GM04504 (cell line): ENCODE results near the gene GRXCR2.
"Not testable (repeated sequence)": the region's sequence is repeated elsewhere in the genome, so short reads cannot be mapped to it uniquely, and the experiment has no call there.

Experiments used
- DNase-seq: peaks from one replicate; pipeline ENCODE4 v3.0.0-alpha.2; 2012; ENCODE audit warnings: low read depth

Gene GRXCR2

DNA sequence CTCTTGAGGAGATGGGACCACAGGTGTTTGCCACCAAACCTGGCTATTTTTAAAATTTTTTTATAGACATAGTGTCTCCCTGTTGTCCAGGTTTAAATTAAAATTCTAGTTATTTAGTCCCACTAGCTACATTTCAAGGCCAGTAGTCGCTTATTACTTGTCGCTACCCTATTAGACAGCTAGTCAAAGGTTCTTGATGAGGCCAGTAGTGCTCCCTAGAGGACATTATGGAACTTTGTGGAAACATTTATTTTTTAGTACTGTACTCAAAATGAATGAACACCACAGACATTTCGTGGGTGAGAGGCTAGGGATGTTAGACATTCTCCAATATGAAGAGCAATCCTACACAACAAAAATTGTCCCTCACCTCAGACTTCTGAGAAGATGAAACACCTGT lies 14.4 kb upstream of the GRXCR2 start:
- DNase-seq: no peak

DNA sequence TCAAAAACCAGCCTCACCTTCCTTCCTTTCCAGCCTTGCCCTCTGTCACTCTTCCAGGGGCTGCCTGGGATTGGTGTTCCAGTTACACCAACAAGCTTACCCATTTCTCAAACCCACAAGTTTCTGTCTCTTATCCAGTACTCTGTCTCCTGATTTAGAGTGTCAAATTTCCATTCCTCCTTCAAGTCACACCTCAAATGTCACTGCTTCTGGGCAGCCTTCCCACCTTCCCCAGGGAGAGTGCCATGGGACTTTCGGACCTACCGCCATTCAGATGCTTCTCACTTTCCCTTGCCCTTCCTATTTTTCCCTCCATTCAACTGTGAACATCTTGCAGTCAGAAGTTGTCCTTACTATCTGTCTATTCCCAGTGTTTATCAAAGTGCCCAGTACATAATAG lies 2.0 kb upstream of the GRXCR2 start:
- DNase-seq: no peak

DNA sequence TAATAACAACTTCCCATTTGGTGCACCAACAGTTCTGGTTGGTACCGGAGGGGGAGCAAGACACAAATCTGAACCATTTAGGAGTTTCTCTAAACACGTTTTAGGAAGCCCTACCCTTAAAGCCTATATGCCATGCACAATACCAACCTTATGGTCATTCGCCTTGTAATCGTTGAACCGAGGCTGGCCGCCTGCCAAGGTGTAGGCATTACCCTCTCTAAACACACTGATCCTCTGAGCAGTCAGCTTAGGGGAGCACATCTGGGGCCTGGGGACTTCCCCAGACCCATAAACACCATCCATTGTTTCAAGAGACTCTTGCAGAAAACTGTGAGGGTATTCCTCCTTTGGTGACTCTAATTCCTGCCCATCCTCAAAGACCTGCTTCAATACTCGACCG lies 328 bp downstream of the GRXCR2 start:
- no peak for DNase-seq

DNA sequence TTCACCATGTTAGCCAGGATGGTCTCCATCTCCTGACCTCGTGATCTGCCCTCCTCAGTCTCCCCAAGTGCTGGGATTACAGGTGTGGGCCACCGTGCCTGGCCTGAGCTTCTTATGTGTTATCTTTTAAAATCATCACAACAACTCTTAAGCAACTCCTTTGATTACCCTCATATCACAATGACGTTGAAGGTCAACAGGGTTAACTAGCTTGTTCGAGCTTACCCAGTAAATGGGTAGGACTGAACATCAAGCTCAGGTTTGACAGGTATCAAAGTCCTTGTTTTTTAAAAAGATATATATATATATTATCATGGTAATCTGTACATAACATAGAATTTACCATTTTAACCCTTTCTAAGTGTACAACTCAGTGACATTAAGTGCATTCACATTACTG lies 3.1 kb downstream of the GRXCR2 start:
- DNase-seq: no peak

DNA sequence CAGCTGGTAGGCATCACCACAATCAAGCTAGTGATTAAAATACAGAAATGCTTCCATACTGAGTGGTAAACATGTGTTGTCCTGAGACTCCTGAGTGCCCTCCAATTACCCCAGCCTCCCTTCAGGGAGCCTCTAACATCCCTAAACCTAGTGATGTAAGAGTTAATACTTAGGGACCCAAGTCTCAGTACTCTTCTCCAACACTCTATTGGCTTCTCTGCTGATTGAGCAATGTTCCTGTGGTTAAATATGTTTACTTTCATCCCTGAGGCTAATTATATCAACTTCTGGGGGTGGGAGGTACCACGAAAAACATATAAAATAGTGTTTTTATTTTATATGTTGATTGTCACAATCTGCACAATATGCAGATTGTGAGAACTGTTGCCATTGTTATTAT lies 5.0 kb downstream of the GRXCR2 start:
- DNase-seq: no peak

DNA sequence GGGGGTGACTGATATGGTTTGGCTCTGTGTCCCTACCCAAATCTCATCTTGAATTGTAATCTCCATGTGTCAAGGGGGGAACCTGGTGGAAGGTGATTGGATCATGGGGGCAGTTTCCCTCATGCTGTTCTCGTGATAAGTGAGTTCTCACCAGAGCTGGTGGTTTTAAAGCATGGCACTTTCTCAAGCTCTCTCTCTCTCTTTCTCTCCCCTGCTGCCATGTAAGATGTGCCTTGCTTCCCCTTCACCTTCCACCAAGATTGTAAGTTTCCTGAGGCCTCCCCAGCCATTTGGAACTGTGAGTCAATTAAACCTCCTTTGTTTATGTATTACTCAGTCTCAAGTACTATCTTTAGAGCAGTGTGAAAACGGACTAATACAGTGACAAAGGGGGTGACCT lies 8.4 kb downstream of the GRXCR2 start:
- DNase-seq: not testable (repeated sequence)

DNA sequence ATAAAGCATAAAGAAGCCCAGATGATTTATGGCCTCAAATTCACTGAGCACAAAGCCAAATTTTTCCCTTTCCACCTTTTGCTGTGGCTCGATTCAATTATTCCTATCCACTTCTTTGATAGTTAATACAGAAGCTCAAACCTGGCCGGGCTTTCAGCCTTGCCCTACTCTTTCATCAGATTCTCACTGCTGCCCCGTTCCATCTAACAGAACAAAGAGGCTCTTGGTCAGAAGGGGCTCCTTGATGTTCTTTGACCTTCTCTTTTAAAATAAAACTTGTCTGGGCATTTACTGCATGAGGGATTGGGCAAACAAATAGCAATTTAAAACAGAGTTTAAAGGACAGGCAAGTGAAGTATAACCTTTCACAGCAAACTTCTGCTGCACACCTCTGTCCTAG lies 9.8 kb downstream of the GRXCR2 start:
- no peak for DNase-seq

DNA sequence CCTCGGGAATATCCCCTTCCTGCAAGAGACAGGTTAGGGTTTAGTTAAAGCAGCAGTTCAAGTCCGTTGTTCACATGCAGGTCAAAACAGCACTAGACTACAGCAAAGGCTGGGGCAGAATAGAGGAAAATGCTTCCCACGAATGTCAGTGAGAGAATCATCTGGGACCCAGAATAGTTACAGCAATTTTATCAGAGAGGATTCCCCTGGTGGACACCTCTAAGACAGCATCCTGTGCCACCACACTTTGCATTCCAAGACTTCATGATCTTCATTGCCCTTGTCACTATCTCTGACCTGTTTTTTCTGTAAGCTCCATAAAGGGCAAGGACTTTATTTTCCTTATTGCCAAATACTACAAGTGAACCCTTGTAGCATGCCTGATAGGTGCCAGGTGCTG lies 12.9 kb downstream of the GRXCR2 start:
- DNase-seq: no peak

DNA sequence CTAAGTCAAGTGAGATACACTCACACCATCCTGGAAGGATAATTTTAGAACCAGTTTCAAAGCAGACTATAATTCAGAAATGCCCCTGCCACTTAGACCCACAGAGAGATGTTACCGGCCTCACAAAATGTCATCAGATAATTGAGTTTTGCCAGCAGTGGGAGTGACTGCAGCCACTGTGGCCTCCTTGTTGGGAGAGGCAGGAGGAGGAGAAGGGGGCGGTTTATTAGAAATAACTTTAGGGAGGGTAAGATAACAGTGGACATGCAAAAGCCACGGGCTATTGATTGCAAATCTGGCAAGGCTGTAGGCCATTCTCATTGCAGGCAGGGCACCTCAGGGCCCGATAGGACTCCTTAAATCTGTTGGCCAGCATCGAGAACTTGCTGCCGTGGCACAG lies 13.4 kb downstream of the GRXCR2 start:
- no peak for DNase-seq

DNA sequence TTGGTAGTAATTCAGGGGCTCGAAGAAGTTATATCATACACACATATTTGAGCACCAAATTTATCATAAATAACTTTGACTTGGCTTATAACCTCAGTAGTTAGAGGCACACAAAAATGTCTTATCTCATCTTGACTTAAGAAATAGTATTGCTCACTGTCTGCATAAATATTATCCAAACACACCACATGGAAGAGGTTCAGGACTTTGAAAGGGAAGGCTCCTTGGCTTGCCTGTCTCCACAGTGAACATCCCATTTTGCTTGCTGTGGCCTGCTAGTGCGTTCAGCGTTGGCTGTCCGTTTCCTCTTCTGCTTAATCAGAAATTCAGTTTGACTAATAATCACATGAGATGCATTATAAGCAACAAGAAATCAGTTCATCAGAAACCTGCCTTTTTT lies 13.9 kb downstream of the GRXCR2 start:
- DNase-seq: no peak

DNA sequence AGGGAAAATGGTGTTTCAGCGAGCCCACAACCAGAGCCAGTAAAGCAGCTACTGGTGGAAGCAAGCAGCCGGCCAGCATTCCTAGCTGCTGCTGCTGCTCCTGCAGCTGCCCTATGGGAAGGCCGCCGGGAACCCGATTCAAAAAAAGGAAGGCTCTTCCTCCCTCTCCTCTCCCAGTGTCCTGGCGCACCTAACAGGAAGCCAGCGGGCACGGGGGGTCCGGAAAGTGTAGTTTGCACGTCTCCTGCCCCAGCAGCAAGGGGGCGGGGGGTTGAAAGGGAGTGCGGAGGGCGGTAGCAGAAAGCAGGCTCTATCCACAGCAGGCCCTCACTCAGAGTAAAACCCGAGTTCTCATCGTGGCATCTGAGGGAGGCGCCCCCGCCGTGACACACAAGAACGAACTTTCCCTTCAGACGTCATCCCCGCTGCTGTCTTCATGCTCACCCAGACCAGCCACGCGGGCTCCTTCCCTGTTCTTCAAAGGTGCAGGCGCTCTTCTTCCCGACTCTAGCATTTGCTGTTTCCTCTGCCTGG lies 16.5 kb downstream of the GRXCR2 start:
- DNase-seq: peak; percentile 17

DNA sequence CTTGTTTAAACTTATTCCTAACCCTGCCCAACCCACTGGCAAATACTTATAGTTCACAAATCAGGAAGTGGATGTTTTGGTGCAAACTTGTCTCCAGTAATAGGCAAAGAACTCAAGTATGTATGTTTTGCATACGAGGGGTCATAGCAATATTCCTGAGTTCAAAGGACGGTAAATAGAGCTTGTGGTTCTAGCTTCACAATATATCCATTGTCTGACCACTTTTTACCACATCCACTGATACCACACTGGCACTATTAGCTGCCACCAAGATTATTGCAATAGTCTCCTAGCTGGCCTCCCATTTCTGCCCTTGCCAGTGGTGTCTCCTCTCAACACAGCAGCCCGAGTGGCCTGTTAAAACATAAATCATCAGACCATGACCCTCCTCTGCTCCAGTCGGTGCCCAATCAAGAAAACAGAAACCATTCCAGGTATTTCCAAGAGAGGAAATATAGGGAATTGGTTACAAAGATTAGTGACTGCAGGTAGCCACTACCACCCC lies 17.0 kb downstream of the GRXCR2 start:
- no peak for DNase-seq

DNA sequence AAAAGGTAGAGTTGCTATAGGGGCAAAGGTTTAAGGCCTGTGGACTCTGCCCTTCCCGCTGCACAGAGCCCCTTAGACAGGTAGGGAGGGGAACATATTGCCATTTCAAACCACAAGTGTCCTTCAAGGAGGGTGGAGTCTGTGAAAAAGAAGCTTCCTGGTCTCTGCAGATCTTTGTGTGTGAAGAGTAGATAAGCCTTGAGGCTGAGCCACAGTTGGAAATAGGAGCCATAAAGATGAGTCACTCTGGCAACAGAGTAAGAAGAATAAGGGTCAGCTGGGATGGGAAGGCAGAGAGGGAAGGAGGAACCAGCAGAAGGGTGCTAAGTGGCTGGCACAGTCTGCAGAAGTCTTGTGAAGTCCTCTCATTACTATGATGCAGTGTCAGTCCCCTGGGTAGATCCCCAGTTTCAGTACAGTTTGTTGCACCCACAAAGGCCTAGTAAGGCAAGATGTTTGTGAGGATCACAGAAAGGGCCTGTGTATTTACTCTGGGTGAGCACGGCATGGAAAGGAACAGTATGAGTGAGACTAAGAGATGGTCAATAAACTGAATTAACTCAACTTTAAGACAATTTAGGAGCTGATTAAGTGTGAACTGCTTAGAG lies 18.1 kb downstream of the GRXCR2 start:
- peak; percentile 41 for DNase-seq

DNA sequence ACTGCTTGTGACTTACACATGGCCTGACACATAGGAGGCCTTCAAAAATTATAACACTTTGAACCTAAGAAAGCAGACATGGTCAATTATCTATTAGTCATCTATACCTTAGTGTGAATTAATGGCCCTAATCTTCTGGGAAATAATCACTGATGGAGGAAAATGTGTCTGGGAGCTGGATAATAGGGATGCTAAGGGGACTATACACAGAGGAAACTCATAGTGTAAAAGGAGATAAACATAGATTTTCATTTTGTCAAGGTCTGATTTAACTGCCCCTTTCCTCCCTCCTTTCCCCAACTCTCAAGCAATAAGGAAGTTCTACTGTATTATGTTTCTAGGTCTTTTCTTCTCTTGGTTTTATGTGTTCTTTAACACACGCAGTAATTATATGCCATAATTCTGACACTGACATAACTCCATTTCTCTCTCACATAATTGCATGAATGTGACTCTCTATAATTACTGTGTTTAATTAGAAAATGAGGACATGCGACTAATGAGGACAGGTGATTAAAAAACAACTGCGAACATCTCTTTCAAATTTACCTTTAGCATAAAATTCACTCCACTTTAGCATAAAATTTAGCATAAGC lies 18.9 kb downstream of the GRXCR2 start:
- no peak for DNase-seq

DNA sequence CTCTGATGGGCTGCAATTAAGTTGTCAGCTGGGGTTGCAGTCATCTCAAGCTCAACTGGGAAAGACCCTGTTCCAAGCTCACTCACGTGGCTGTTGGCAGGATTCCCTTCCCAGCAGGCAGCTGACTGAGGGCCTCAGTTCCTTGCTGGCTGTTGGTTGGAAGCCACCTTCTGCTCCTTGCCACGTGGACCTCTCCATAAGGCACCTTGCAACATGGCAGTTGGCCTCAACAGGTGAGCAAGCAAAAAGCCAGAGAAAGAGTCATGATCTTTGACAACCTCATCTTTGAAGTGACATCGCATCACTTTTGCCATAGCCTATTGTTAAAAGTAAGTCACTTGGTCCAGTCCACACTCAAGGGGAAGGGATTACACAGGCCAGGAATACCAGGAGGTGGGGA lies 19.8 kb downstream of the GRXCR2 start:
- DNase-seq: no peak

DNA sequence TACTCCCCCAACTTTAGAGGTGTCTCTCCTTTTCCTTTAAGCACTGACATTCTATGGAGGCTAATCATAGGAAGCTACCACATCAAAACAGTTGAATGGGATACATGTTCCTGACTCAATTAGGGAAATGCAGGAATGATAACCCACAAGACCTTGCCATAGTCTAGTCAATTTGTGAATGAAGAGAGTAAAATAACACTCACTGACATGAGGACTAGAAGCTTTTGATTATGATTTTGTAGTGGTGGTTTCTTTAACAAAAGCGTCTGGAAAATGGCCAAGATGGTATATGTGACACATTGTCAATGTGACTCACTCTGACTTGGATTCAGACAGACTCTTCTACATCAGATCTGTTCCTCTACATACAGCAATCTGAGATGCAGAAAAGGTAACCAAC lies 24.0 kb downstream of the GRXCR2 start:
- no peak for DNase-seq

DNA sequence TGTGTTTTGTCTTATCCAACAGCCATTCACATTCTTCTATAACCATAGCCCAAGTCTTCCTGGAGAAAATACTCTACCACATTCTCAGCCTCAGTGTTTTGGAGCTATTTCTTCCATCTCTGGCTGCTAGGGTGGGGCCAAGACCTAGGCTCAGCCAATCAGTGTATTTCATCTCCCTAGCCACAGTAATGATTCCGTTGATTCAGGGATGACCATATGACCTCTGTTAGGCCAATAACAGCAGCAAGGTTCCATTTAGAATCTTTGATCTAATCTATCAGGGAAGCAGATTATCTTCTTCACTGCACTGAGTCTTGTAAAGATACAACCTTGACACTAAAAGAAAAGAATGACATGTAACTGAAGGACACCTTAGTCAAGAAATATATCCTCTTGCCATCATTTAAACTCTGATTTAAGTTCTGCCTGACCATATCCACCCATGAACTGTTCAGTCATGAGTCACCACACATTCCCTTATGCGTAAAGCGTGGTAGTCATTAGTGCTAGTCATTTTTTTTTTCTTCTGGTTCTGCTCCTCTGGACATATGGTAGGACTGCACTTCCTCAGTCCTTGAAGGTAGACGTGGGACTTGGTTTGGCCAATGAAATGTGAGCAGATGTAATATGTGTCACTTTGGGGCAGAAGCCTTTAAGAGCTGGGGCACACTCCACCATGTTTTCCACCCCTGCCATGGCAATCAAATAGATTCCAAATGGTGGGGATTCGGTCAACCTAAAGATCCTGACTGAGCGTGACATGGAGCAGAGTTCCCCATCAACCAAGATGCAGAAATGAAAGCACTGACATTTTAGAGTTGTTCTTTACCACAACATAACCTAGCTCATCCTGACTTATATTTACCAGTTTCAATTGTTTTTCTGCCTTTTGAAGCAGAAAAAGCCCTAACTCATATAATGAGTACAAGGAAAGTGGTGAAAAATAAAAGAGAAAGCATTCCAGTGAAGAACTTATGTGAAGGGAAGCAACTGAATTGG lies 25.0 kb downstream of the GRXCR2 start:
- peak; percentile 56 for DNase-seq

DNA sequence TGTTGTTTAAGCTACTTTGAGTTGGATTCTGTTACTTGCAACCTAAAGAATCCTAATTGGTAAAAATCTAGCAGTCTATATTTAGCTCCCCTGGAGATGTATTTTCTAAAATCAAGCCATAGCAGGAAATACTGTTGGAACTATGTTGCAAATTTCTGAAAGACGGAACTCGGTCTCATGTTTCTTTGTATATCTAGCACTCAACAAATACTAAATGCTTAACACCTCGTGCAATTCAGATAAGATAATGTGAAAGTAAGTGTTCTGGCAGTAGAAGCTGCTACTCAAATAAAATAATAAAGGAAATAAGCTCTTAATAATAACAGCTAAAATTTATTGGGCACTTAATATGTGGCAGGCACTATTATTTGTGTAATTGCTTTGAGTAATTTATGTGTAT lies 26.7 kb downstream of the GRXCR2 start:
- DNase-seq: no peak

DNA sequence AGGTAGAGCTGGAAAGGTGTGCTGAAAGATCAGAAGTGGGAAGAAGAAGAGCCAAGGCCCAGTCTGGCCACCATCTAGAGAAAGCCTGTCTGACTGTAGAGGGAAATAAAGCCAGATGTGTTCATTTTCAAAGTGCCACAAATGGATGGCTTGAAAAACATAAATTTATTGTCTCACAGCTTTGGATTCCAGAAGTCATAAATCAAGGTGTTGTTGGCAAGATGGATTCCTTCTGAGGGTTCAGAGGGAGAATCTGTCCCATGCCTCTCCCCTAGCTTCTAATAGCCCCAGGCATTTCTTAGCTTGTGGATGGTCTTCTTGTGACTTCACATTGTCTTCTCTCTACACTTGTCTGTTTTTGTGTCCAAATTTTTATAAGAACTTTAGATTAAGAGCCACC lies 31.5 kb downstream of the GRXCR2 start:
- no peak for DNase-seq

DNA sequence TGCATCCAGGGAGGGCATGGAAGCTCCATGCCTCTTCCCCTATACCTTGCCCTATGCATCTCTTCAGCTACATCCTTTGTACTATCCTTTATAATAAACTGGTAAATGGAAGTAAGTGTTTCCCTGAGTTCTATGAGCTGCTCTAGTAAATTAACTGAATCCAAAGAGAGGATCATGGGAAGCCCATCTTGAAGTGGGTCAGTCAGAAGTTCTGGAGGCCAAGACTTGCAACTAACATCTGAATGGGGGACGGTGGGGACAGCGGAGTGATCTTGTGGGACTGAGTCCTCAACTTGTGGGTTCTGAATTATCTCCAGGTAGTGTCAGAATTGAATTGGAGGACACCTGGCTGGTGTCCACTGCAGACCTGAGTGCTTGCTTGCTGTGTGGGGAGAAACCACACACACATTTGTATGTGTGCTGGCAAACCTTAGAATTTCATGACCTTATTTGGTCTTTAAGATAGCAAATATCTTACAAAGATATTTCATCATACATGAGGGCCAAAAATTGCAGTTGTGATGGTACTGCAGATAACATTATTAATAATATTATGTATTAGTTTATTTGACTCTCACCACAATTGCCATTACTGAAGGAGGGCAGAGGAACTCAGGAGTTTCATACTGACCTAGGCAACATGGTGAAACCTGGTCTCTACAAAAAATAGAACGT lies 32.2 kb downstream of the GRXCR2 start:
- no peak for DNase-seq

DNA sequence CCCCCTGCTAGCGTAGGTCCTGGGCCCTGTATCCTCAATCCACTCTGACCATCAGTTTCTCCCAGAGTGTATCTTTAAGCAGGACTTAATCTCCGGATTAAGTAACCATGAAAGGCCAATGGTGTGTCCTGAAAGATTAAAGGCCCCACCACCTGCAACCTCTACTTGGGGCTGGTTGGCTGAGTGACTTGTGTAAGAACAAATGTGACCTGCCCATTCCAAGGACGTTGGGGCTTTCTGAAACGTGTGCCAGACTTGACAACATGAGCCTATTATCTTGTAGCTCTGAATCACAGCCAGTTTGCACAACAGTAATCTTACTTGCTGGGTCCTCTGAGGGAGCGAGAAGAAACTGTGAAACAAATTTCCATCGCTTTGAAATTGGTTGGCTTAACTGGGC lies 34.5 kb downstream of the GRXCR2 start:
- DNase-seq: no peak

DNA sequence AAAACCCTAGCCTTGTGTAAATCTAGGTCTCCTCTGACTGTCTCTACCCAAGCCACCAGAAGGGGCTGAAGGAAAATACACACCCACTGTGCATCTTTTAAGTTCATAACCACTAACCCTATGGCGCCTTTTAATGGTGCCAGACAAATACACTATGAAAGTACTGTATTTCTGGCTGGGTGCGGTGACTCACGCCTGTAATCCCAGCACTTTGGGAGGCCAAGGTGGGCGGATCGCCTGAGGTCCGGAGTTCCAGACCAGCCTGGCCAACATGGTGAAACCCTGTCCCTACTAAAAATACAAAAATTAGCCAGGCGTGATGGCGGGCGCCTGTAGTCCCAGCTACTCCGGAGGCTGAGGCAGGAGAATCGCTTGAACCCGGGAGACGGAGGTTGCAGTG lies 36.6 kb downstream of the GRXCR2 start:
- DNase-seq: not testable (repeated sequence)
